HL-60 (cell line): ENCODE measurements around the gene CDKN2B.

Source experiments
- CTCF ChIP-seq: IDR thresholded peaks from one replicate; pipeline ENCODE4 v1.5.1; 2011; ENCODE audit warnings: low read length, control low read depth, inconsistent platforms; ENCODE audit not compliant: insufficient read depth
- POLR2AphosphoS5 ChIP-seq: IDR thresholded peaks from 2 replicates; pipeline ENCODE4 v1.6.1; 2012; ENCODE audit warnings: low read depth
- TF ChIP-seq, protein P1 (sequence below): IDR thresholded peaks from 2 replicates; pipeline ENCODE4 v1.6.1; 2012; ENCODE audit warnings: low read depth; ENCODE audit not compliant: insufficient replicate concordance

DNA sequence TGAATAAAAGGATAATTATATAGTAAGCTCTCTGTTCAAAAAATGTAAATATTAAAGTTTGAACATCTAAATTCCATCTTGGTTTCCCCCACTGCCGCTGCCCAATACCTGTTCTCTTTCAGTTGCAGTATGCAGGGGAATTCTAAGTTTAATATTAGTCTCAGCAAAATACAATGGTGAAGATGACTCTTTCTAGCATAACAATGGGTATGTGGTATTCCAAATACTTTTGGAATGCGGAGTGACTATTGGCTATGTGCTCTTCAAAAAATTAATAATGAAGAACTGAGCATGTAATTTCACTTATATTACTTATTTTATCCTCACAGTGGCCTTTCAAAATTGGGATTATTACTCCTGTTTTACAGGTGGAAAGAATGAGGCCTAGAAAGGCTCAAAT lies 11.1 kb downstream of the CDKN2B start:
- TF ChIP-seq, protein P1, sequence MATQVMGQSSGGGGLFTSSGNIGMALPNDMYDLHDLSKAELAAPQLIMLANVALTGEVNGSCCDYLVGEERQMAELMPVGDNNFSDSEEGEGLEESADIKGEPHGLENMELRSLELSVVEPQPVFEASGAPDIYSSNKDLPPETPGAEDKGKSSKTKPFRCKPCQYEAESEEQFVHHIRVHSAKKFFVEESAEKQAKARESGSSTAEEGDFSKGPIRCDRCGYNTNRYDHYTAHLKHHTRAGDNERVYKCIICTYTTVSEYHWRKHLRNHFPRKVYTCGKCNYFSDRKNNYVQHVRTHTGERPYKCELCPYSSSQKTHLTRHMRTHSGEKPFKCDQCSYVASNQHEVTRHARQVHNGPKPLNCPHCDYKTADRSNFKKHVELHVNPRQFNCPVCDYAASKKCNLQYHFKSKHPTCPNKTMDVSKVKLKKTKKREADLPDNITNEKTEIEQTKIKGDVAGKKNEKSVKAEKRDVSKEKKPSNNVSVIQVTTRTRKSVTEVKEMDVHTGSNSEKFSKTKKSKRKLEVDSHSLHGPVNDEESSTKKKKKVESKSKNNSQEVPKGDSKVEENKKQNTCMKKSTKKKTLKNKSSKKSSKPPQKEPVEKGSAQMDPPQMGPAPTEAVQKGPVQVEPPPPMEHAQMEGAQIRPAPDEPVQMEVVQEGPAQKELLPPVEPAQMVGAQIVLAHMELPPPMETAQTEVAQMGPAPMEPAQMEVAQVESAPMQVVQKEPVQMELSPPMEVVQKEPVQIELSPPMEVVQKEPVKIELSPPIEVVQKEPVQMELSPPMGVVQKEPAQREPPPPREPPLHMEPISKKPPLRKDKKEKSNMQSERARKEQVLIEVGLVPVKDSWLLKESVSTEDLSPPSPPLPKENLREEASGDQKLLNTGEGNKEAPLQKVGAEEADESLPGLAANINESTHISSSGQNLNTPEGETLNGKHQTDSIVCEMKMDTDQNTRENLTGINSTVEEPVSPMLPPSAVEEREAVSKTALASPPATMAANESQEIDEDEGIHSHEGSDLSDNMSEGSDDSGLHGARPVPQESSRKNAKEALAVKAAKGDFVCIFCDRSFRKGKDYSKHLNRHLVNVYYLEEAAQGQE, result no peak
- TF ChIP-seq POLR2AphosphoS5 (no peak), CTCF (no peak)
